CMK (cell line): ENCODE results near the gene SLC34A1.

Source experiments
- DNase-seq: peaks from one replicate; pipeline ENCODE4 v3.0.0-alpha.2; 2010; ENCODE audit warnings: low read depth

Gene SLC34A1

GRCh38 chr5:177446200-177447065 is 62.2 kb downstream of the SLC34A1 start, which contains the start of gene PRR7:
Gene PRR7 (plus strand): TSS chr5:177446814. CDS start chr5:177455068, 8,254 bp downstream.
- DNase-seq, result no peak

- no peak for DNase-seq
These were observed 62.9 kb downstream of the SLC34A1 start for GRCh38 chr5:177447066-177447610.

GRCh38 chr5:177447611-177448243 is 63.5 kb downstream of the SLC34A1 start:
- DNase-seq, result no peak
